Activated naive CD8-positive, alpha-beta T cell treated with anti-CD3 and anti-CD28 coated beads, Interleukin-2, amount 50 U/mL, for 16 hours (primary cell): ENCODE results near the gene STX4.

Experiments used
- DNase-seq: peaks from one replicate; pipeline ENCODE4 v3.0.0-alpha.2; 2020; ENCODE audit warnings: low read depth, low spot score

The STX4 gene, protein sequence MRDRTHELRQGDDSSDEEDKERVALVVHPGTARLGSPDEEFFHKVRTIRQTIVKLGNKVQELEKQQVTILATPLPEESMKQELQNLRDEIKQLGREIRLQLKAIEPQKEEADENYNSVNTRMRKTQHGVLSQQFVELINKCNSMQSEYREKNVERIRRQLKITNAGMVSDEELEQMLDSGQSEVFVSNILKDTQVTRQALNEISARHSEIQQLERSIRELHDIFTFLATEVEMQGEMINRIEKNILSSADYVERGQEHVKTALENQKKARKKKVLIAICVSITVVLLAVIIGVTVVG

DNA sequence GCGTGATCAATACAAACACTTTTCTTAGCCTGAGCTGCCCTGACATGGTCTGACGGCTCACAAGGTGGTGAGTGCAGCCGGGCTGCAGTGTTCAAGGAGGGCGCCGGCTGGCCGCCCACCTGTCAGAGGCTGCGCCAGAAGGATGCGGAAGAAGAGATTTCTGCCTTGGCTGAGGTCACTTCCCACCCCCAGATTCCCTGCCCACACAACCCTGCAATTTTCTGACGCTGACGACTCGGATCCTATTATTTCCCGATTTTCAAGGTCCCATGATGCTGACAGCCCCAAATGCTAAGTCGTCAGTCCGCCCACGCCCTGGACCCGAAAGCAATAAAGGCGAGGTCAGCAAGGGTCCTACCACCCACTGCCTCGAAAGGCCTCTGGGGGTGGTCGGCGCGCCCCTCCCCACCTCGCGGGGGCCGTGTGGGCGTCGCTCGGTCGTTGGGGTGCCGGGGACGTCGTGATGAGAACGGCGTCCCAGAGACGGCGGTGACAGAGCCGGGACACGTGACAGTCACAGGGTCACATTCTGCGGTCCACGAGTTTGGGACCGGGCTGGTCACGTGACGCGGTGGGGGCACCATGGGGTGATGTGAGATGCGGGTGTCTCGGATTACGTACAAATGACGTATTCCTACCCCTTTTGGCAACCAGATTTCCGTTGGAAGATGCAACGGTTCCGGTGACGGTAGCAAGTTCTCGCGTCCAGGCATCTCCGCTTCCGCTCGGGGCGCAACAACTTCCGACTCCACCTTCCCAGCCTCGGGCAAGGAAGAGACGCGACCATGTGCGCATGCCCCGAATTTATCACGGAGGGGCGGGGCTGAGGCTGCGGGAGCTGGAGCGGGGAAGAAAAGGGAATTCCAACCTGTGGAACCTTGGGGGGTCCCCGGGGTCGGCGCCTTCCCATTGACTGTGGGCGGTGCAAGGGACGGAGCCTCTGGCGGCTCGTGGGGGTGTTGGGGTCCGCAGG is at the start of gene STX4:
Gene STX4 (plus strand): TSS at position 823 of the 973 bp plus-strand sequence. CDS start 248 bp downstream, outside the sequence.
- DNase-seq: peak; percentile 93

DNA sequence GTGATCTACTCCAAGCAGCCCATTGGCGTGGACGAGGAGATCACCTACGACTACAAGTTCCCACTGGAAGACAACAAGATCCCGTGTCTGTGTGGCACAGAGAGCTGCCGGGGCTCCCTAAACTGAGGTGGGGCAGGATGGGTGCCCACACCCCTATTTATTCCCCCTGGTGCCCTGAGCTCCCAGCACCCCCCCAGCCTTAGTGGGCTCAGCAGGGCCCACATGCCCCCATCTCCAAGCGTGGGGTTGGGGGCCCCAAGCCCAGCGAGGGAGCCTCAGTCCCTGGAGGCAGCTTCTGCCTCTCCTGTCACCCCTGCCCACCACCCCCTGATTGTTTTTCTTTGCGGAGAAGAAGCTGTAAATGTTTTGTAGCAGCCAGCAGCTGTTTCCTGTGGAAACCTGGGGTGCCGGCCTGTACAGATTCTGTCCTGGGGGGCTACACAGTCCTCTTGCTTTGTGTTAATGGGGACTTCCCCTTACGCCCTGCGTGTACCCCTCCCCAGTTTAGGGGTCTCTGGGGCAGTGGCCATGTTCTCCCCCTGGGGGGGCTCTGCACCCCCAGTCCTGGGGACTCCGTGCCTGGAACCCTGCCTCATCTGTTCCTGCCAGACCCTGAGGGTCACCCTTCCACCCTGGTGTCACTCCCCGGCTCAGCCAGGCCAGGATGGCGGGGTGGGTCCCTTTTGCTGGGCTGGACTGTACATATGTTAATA is 49.3 kb upstream of the STX4 start:
- no peak for DNase-seq

DNA sequence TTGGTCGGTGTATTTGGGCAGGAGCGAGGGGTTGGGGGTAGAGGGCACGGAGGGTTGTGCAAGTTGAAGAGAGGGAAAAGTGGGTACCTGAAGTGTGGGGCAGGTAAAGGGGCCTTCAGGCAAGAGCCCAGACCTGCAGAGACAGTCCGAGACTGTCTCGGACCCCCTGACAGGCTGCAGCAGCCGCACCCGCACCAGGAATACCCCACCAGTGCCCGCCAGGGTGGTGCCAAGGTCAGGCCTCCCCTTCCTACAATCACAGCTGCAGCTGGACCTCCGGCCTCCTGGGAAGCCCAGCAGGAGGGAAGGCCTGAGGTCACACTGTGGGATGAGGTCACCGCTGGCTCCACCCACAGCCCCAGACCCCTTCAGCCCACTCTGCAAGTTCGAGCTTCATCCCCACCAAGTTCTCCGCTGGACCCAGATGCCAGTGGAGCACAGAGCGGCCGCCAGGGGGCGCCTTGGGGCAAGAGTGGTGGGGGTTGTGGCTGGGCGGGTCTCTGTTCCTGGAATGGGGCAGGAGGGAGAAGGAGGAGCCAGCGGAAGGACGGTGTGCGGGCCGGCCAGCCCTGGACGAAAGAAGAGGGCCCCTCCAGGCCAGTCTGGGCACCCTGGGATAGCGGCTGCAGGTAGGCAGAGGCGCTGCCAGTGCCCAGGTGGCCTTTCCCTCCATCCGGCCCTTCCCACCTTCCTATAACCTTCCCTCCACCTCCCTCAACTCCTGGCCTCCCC is 48.5 kb upstream of the STX4 start, which contains the start of gene HSD3B7:
Gene HSD3B7 (plus strand): TSS at position 539 of the 732 bp plus-strand sequence. CDS start 452 bp downstream, outside the sequence.
- peak; percentile 60 for DNase-seq

DNA sequence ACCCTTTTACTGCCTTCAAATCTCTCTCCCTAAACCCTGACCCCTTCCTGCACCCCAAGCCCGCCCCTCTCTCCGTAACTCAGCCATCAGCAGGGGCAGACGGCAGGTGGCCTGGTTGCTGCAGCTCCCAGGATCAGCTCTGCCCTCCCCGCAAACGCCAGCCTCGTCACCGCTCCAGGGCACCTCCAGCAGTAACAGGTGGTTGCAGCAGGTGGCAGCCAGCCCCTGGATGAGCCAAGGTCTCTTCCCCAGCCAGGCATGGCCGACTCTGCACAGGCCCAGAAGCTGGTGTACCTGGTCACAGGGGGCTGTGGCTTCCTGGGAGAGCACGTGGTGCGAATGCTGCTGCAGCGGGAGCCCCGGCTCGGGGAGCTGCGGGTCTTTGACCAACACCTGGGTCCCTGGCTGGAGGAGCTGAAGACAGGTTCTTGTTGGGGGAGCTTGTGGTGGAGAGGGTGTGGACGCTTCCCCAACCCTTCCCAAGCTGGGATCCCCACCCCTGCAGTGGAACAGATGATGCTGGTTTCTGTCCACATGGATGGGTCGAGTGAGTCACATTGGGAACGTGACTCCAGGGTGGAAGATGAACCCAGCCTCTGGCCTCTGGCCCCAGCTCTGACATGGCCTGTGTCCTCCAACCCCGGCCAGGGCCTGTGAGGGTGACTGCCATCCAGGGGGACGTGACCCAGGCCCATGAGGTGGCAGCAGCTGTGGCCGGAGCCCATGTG is 47.8 kb upstream of the STX4 start:
- DNase-seq: no peak

DNA sequence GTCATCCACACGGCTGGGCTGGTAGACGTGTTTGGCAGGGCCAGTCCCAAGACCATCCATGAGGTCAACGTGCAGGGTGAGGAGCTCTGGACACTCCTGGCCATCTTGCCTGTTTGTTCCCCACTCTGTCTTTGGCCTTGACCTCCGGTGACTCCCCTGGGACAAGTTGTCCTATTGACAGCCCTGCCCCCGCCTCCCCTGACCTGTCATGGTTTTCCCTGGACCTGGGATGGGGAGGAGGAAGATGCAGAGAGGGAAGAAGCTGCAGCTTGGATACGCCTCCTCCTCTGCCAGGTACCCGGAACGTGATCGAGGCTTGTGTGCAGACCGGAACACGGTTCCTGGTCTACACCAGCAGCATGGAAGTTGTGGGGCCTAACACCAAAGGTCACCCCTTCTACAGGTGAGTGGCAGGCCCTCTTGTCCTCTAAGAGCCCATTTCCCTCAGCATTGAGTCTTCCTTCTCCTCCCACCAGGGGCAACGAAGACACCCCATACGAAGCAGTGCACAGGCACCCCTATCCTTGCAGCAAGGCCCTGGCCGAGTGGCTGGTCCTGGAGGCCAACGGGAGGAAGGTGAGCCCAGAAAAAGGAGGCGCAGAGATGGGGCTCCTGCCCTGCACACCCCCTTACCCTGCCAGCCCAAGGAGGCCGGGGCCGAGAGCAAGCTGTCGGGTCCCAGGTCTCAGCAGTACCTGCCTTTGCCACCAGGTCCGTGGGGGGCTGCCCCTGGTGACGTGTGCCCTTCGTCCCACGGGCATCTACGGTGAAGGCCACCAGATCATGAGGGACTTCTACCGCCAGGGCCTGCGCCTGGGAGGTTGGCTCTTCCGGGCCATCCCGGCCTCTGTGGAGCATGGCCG is 47.0 kb upstream of the STX4 start:
- no peak for DNase-seq

DNA sequence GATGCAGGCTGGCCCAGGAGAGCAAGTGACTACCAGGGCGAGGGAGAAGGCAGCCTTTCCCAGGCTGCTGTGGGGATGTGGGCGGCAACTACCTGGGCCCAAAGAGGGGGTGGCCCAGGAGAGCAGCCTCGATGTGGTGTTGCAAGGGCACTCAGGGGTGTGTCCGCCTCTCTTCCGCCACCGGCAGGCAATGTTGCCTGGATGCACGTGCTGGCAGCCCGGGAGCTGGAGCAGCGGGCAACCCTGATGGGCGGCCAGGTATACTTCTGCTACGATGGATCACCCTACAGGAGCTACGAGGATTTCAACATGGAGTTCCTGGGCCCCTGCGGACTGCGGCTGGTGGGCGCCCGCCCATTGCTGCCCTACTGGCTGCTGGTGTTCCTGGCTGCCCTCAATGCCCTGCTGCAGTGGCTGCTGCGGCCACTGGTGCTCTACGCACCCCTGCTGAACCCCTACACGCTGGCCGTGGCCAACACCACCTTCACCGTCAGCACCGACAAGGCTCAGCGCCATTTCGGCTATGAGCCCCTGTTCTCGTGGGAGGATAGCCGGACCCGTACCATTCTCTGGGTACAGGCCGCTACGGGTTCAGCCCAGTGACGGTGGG is 45.7 kb upstream of the STX4 start:
- no peak for DNase-seq

DNA sequence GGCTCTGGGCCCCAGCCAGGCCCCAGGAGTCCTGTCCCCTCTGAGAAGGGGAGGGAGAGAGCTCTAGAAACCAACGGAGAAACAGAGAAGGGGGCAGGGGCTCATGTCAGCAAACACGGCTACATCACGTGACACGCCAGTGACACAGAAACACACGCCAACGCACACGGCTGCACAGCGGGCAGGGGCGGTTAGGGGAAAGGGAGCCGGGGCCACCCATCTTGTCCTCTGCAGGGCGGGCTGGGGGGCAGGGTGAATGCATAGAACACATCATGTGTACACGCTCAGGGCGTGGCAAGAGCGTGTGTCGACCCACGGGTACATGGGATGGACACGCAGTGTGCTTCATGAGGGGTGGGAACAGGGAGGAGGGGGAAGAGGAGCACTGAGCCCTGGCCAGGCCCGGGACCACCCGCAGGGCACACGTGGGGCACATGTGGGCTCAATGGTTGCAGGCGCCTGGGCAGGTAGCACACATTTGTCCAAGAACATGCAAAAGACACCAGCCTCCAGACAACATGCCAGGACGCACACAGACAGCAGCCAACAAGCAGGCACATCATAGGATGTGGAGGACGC is 43.8 kb upstream of the STX4 start:
- no peak for DNase-seq

DNA sequence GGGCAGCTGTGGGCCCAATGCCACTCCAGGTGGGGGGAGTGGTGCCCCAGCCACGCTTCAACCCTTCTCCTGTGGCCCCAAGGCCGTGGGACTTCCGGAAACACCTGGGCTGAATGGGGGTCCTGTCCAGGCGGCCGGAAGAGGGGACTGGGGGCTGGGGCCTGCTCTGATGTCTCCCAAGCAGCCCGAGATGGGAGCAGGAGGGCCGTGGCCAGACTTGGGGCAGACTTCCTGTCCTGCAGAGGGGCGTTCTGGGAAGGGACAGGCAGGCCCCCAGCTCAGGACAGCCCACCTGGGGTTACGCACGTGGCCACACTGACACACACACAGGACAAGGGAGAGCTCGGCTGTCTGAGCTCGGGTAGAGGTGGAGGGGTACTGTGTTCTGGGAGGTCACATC is 43.3 kb upstream of the STX4 start:
- DNase-seq: no peak

DNA sequence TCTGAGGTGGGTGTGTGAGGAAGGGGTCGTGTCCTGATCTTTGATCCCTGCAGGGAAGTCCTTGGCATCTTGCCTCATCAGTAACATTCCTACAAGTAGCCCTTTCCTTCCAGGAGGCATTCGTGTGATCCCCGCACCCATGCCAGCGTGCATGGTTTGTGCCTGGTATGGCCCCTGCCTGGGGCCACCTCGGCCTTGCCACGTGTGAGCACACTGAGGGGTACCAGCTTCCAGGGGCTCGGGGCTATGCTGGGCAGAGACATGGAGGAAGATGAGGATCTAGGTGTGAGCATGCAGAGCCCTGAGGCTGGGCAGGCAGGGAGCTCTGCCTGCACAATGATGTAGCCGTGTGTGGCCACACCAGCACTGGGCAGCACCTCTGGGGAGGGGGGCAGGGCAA is 42.3 kb upstream of the STX4 start:
- DNase-seq: no peak

DNA sequence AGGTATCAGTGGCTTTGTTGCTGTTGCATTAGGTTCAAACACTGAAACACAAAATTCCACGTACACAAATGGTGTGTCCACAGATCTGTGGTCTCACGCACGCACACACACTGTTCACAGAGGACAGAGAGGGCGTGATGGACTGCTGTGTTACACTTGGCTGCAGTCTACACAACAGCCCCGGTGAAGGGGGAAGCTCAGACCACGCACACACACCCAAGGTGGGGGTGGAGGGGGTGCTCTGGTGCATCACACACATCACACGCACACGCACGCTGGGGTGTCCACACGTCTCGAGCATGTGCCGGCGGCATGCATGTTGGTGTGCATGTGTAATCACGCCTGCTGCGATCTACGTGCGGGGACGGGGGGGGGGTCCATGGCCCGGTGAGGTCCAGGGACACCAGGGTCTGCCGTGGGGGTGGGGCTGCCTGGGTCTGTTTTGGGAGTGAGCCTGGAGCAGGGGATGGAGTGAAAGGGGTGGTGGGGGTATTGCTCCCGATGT is 41.0 kb upstream of the STX4 start:
- no peak for DNase-seq

DNA sequence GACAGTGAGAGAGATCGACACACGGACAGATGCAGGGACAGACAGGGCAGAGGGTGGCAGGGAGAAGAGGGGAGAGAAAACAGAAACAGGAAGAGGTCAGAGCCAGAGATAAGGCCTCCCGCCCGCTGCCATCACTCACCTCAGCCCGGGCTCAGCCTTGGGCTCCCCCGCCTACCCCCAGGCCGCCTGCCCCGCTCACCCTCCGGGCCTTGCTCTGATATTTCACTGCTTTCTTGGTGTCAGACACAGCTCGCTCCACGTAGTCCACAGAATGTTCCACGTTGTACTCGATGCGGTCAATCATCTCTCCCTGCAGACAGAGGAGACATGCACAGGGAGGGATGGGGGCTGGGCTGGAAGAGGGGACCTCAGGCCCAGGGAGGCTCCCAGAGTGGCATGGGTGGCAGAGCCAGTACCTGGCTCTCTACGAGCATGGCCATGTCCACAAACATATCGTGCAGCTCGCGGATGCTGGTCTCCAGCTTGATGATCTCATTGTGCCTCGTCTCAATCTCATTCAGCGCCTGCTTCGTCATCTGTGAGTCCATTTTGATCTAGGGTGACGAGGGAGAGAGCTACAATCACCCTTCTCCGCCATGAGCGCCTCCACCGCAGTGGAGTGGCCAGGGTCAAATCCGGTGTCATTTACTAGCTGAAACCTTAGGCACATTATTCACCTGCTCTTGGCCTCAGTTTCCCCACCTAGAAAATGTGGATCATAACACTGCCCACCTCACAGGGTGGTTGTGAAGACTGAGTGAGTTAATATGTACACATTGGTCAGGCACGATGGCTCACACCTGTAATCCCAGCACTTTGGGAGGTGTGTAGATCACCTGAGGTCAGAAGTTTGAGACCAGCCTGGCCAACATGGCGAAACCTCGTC is 40.2 kb upstream of the STX4 start:
- no peak for DNase-seq

DNA sequence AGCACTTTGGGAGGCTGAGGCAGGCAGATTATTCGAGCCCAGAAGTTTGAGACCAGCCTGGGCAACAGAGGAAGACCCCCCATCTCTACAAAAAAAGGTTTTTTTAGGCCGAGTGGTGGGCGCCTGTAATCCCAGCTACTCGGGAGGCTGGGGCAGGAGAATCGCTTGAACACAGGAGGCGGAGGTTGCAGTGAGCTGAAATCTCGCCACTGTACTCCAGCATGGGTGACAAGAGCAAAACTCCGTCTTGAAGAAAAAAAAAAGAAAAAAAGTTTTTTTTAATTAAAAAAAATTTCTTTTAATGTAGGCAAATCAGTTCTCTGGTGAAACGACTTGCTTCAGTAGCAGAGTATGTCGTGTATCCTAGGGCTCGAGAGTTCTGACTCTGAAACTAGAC is 37.4 kb upstream of the STX4 start:
- no peak for DNase-seq

DNA sequence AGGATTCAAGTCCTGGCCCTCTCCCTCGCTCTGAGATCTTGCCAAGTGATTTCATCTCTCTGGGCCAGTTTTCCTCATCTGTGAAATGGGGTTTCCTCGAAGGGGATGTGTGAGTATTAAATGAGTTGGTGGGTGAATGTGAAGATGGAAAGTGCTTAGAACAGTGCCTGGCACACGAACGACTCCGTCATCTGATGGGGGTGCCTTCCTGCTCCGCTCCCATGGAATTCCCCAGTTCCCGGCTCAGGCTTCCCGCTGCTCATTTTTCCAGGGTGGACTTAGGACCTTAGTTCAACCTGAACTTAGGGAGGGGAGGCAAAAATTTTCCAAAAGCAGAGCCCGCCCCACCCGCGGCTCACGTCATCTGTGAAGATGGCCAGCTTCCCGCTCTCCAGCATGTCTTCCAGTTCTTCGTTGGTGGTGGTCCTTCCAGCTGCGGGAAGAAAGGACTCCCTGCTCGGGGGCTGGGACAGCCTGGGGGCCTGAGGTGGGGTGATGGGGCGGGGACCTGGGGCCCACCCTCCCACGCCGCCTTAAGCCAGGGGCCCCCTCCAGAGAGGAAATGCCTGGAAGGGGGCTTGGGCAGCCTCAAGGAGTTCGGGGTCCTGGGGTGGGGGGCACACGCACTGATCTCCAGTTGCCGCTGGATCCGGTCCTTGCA is 36.9 kb upstream of the STX4 start:
- no peak for DNase-seq

DNA sequence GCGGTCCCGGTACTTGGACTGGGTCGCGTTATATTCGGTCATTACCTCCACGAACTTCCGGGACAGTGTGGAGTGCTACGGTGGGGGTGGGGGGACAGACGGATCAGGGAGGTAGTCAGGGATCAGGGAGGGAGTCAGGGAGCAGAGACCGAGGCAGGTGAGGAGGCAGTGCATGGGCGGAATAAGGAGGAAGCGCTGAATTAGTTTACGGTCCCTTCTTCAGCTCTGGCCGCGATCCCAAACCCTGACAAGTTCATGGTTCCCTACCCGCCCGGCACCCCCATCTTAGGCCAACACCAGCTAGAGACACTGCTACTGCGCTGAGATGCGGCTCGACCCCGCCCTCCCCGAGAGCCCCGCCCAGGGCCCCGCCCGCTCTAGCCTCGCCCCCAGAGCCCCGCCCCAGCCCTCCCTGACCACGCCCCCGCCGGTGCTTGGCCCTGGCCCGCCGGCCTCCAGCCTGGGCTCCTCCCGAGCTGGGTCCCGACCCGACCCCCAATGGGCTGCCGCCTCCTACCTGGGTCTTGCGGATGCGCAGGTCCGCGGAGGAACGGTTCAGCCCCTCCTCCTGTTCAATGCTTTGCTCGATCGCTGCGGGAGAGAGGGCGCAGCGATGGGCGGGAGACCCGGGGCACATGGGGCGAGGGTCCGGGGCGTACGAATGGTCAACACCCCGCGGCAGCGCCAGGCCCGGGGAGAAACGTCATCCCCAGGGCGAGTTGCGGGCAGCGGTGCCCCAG is 36.2 kb upstream of the STX4 start:
- DNase-seq: peak; percentile 68

DNA sequence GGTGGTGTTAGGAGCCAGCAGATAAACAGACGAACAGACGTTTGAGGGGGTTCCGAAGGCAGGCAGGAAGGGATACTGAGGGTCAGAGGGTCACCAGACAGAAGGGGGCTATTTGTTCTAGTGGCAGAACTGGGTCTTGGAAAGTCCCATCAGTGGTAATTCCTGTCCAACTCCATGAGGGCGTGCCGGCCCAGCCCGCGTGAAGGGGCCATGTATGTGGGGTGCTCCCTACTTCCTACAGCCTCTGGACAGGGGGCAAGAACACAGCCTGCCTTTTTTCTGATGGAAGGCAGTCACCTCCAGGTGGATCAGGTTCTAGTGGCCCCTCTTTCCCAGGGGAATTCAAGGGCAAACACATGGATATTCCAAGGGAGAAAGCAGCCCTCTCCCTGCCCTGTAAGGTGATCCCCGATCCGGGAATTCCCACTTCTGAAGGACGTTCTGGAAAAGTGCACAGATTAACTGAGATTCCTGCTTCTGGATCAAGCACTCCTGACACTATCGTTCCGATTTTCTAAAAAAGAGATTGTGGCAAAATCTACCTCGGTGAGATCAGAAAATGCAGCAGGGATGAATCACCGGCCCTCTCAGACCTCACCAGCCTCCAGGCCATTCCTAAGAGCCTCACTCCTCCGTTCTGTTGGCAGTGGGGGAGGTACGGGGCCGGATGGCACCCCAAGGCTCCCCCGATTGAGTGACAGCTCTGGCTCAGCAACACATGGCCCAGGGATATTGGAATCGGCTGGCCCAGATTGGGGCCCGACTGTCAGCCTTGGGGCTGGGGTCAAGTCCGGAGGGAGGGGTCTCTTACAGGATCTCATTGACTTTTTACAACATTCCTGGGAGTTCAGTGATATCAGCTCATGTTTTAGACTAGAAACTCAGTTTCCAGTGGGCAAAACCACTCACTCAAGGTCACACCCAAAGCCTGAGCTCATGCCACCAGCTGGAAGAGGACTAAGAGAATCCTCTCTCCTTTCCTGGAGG is 35.3 kb upstream of the STX4 start:
- DNase-seq: no peak
